H1 (cell line): ENCODE measurements around the gene PRX. TPM values are rescaled to one million over a fixed set of nuclear protein-coding genes. Genes with fewer than 3 reads are reported as not detected.

Source experiments
- CTCF ChIA-PET: fragments of 300-600 bp; sonication (Branson Sonifier 250); formaldehyde crosslinking; loops from one replicate; lab custom pipeline; 2021; ENCODE audit not compliant: partially characterized antibody; lab: Charles Lee
- POLR2A ChIA-PET: fragments of 300-600 bp; sonication (Branson Sonifier 250); formaldehyde crosslinking; loops from one replicate; lab custom pipeline; 2021; ENCODE audit warnings: inconsistent platforms; ENCODE audit not compliant: partially characterized antibody; lab: Charles Lee
- DNase-seq, 2 experiments: peaks; one replicate each; pipeline versions ENCODE4 v3.0.0 to v3.0.0-alpha.2; 2010 to 2022; ENCODE audit warnings: low spot score in 2 of 2, low read depth in 1 of 2, mixed read lengths in 1 of 2
- FAIRE-seq: peaks from 2 replicates; lab custom pipeline; 2011; peaks lifted over from hg19 to GRCh38; lab: Jason Lieb, UNC
- H2AFZ ChIP-seq: 2 replicates; pipeline ENCODE4 v1.8.1; 2012; ENCODE audit warnings: low read length, inconsistent platforms
- H2AK5ac ChIP-seq: 2 replicates; pipeline ENCODE4 v1.6.1; 2013; ENCODE audit warnings: low read depth, low read length
- H2BK120ac ChIP-seq: replicated peaks from 2 replicates; pipeline ENCODE3; 2013; ENCODE audit warnings: low read depth, low read length, inconsistent platforms
- H2BK12ac ChIP-seq: 2 replicates; pipeline ENCODE4 v1.6.1; 2013; ENCODE audit warnings: low read depth, low read length
- H2BK15ac ChIP-seq: 2 replicates; pipeline ENCODE4 v1.6.1; 2013; ENCODE audit warnings: low read length
- H2BK20ac ChIP-seq: 2 replicates; pipeline ENCODE4 v1.6.1; 2013; ENCODE audit warnings: low read length
- H2BK5ac ChIP-seq: 2 replicates; pipeline ENCODE4 v1.6.1; 2013; ENCODE audit warnings: low read depth, low read length
- H3K14ac ChIP-seq: 2 replicates; pipeline ENCODE4 v1.6.1; 2013; ENCODE audit warnings: inconsistent platforms; ENCODE audit not compliant: insufficient read length
- H3K18ac ChIP-seq: 2 replicates; pipeline ENCODE4 v1.6.1; 2013; ENCODE audit warnings: low read length; ENCODE audit errors: extremely low read depth
- H3K23ac ChIP-seq: 2 replicates; pipeline ENCODE4 v1.6.1; 2013; ENCODE audit warnings: inconsistent platforms; ENCODE audit not compliant: insufficient read length
- H3K23me2 ChIP-seq: 2 replicates; pipeline ENCODE4 v1.6.1; 2013; ENCODE audit warnings: low read depth, low read length
- H3K27ac ChIP-seq: 2 replicates; pipeline ENCODE4 v1.6.1; 2011; ENCODE audit warnings: low read depth, low read length, inconsistent platforms
- H3K27me3 ChIP-seq, 4 experiments: replicated peaks in 1 of 4; 1 replicate in 1 of 4; 2 replicates in 3 of 4; pipeline versions ENCODE4 v1.6.1 to v1.8.1; 2011 to 2013; ENCODE audit warnings: low read length in 3 of 4, mild to moderate bottlenecking in 3 of 4, inconsistent platforms in 2 of 4, mixed read lengths in 2 of 4, moderate library complexity in 1 of 4; ENCODE audit not compliant: control insufficient read depth in 3 of 4, insufficient read depth in 3 of 4; ENCODE audit errors: extremely low read depth in 1 of 4
- H3K36me3 ChIP-seq, 4 experiments: 2 replicates each; pipeline versions ENCODE4 v1.6.1 to v1.8.1; 2011 to 2013; ENCODE audit warnings: mild to moderate bottlenecking in 4 of 4, low read length in 3 of 4, moderate library complexity in 2 of 4, control low read depth in 1 of 4, inconsistent platforms in 1 of 4; ENCODE audit not compliant: insufficient read depth in 4 of 4, control insufficient read depth in 2 of 4
- H3K4ac ChIP-seq: replicated peaks from 2 replicates; pipeline ENCODE3; 2013; ENCODE audit warnings: low read length, low read depth, mixed read lengths, inconsistent platforms; ENCODE audit not compliant: insufficient read length
- H3K4me1 ChIP-seq, 4 experiments: replicated peaks in 1 of 4; 1 replicate in 1 of 4; 2 replicates in 3 of 4; pipeline versions ENCODE4 v1.6.1 to v1.8.1; 2011 to 2013; ENCODE audit warnings: low read length in 3 of 4, inconsistent platforms in 2 of 4, mixed read lengths in 1 of 4; ENCODE audit not compliant: insufficient read depth in 4 of 4, control insufficient read depth in 3 of 4
- H3K4me2 ChIP-seq, 2 experiments: 2 replicates each; pipeline versions ENCODE4 v1.6.1 to v1.8.1; 2011 to 2013; ENCODE audit warnings: low read depth in 2 of 2, low read length in 2 of 2, control low read depth in 1 of 2, inconsistent platforms in 1 of 2, mild to moderate bottlenecking in 1 of 2; ENCODE audit not compliant: insufficient read depth in 1 of 2
- H3K4me3 ChIP-seq, 4 experiments: fragments of 200-600, 300-600 bp in 1 of 4; sonication (generic), shearing (Covaris generic), sonication (Bioruptor Twin) in 1 of 4; 2 replicates each; pipeline versions ENCODE4 v1.5.1 to v1.8.1; 2011 to 2016; ENCODE audit warnings: low read length in 4 of 4, low read depth in 3 of 4, control low read depth in 2 of 4, inconsistent platforms in 2 of 4, mild to moderate bottlenecking in 2 of 4, mixed read lengths in 1 of 4, moderate library complexity in 1 of 4; ENCODE audit not compliant: insufficient read depth in 2 of 4; ENCODE audit errors: extremely low read depth in 1 of 4
- H3K56ac ChIP-seq: replicated peaks from 2 replicates; pipeline ENCODE3; 2013; ENCODE audit warnings: low read depth, mild to moderate bottlenecking, mixed read lengths, low read length, inconsistent platforms; ENCODE audit not compliant: insufficient read length
- H3K79me1 ChIP-seq: 2 replicates; pipeline ENCODE4 v1.6.1; 2013; ENCODE audit warnings: low read depth, low read length, control low read depth
- H3K79me2 ChIP-seq, 2 experiments: 2 replicates each; pipeline versions ENCODE4 v1.6.1 to v1.8.1; 2012 to 2013; ENCODE audit warnings: low read length in 2 of 2, mild to moderate bottlenecking in 2 of 2, inconsistent platforms in 1 of 2; ENCODE audit not compliant: insufficient read depth in 2 of 2, control insufficient read depth in 1 of 2
- H3K9ac ChIP-seq, 4 experiments: replicated peaks in 1 of 4; 1 replicate in 1 of 4; 2 replicates in 3 of 4; pipeline versions ENCODE4 v1.6.1 to v1.8.1; 2011 to 2013; ENCODE audit warnings: low read depth in 3 of 4, low read length in 3 of 4, control low read depth in 2 of 4, mild to moderate bottlenecking in 2 of 4, moderate library complexity in 2 of 4, inconsistent platforms in 1 of 4; ENCODE audit errors: extremely low read depth in 1 of 4
- H3K9me3 ChIP-seq, 2 experiments: 2 replicates each; pipeline versions ENCODE4 v1.6.1 to v1.8.1; 2012 to 2013; ENCODE audit warnings: mild to moderate bottlenecking in 2 of 2, moderate library complexity in 2 of 2, control low read depth in 1 of 2, inconsistent platforms in 1 of 2, low read depth in 1 of 2, low read length in 1 of 2, mixed read lengths in 1 of 2; ENCODE audit not compliant: insufficient read depth in 2 of 2
- H4K20me1 ChIP-seq, 2 experiments: replicated peaks in 1 of 2; 2 replicates each; pipeline versions ENCODE3 to v1.8.1; 2011 to 2013; ENCODE audit warnings: inconsistent platforms in 2 of 2, low read length in 2 of 2, mild to moderate bottlenecking in 1 of 2; ENCODE audit not compliant: insufficient read depth in 2 of 2, control insufficient read depth in 1 of 2
- H4K5ac ChIP-seq: 2 replicates; pipeline ENCODE4 v1.6.1; 2013; ENCODE audit warnings: low read length, low read depth, mixed read lengths, inconsistent platforms; ENCODE audit not compliant: insufficient read length
- H4K8ac ChIP-seq: 2 replicates; pipeline ENCODE4 v1.8.0; 2013; ENCODE audit warnings: mild to moderate bottlenecking, moderate library complexity, low read length, inconsistent platforms; ENCODE audit not compliant: insufficient read depth; ENCODE audit errors: extremely low read depth
- H4K91ac ChIP-seq: replicated peaks from 2 replicates; pipeline ENCODE3; 2013; ENCODE audit warnings: low read length, mixed read lengths, inconsistent platforms; ENCODE audit not compliant: insufficient read length
- ASH2L ChIP-seq: fragments of 200-600, 300-600 bp; sonication (generic); IDR thresholded peaks from one replicate; pipeline ENCODE4 v1.7.1; 2017; ENCODE audit warnings: low read length
- ATF3 ChIP-seq: IDR thresholded peaks from 2 replicates; pipeline ENCODE4 v1.6.1; 2011; ENCODE audit warnings: low read depth, mild to moderate bottlenecking, low read length; ENCODE audit not compliant: insufficient read depth
- CEBPB ChIP-seq: IDR thresholded peaks from 2 replicates; pipeline ENCODE4 v1.6.1; 2012; ENCODE audit warnings: low read depth, low read length
- GABPA ChIP-seq: IDR thresholded peaks from 2 replicates; pipeline ENCODE4 v1.6.1; 2011; ENCODE audit warnings: mild to moderate bottlenecking, low read length, moderate library complexity, borderline replicate concordance; ENCODE audit not compliant: insufficient read depth
- HDAC6 ChIP-seq: IDR thresholded peaks from one replicate; pipeline ENCODE4 v1.7.1; 2012; ENCODE audit warnings: low read depth, mild to moderate bottlenecking, inconsistent platforms, low read length, moderate library complexity
- JUND ChIP-seq: IDR thresholded peaks from 2 replicates; pipeline ENCODE4 v1.6.1; 2011; ENCODE audit warnings: mild to moderate bottlenecking, improper control_type of control experiment, low read length
- SP2 ChIP-seq: IDR thresholded peaks from 2 replicates; pipeline ENCODE4 v1.6.1; 2012; ENCODE audit warnings: mild to moderate bottlenecking, low read length, inconsistent platforms
- SUZ12 ChIP-seq: fragments of 200-600 bp; sonication (generic); IDR thresholded peaks from 2 replicates; pipeline ENCODE4 v1.6.1; 2012; ENCODE audit warnings: mild to moderate bottlenecking, inconsistent platforms, low read length, moderate library complexity, mixed read lengths
- TAF7 ChIP-seq: optimal IDR thresholded peaks from 2 replicates; pipeline ENCODE3; 2011; ENCODE audit warnings: low read depth, mild to moderate bottlenecking, inconsistent platforms, low read length, moderate library complexity, borderline replicate concordance
- WGBS, 2 experiments: shearing (Covaris generic) in 1 of 2; methylation state at CpG; one replicate each; pipeline versions ENCODE4 v1.1.6 to v1.1.7; 2013 to 2015; ENCODE audit warnings: low lambda C conversion rate in 2 of 2, mixed read lengths in 2 of 2, inconsistent platforms in 1 of 2, low coverage in 1 of 2, missing lambda C conversion rate in 1 of 2; ENCODE audit not compliant: insufficient replicate concordance in 2 of 2, insufficient coverage in 1 of 2, insufficient read length in 1 of 2; ENCODE audit errors: extremely low coverage in 1 of 2, missing lambda C conversion rate in 1 of 2; 5-methylcytosine and 5-hydroxymethylcytosine counted together
- polyA plus RNA-seq, 7 experiments: library from polyadenylated mRNA; depleted of rRNA in 3 of 7; stranded (reverse) in 5 of 7; unstranded in 2 of 7; fragments of >200 nt in 5 of 7; fragments of 200-250 nt in 2 of 7; gene quantifications; 1 replicate in 5 of 7; 2 replicates in 1 of 7; 4 replicates in 1 of 7; pipeline versions ENCODE4 v1.2.1 to v1.2.3, GENCODE V29; 2011 to 2013; ENCODE audit warnings: missing spikeins in 2 of 7, mixed read lengths in 2 of 7
- total RNA-seq: library from RNA; stranded (reverse); fragmentation: NEBNext Ultra II Directional; extraction: Animal tissue kit (Norgen Biotek cat#: 25700); gene quantifications from 2 replicates; pipeline ENCODE4 v1.2.1, GENCODE V29; 2021
- TF ChIP-seq, protein P1 (sequence below), 3 experiments: IDR thresholded peaks; 1 replicate in 2 of 3; 2 replicates in 1 of 3; pipeline versions ENCODE4 v1.5.1 to v1.6.1; 2011; ENCODE audit warnings: low read length in 3 of 3, mild to moderate bottlenecking in 3 of 3, inconsistent platforms in 2 of 3, low read depth in 1 of 3, moderate library complexity in 1 of 3; ENCODE audit not compliant: insufficient read depth in 1 of 3; ENCODE audit errors: control extremely low read depth in 1 of 3

PRX gene
- total and polyA plus RNA-seq, 2 of the 8 experiments (the other 6 are each of a cell fraction or from before 2014, with no cell fraction given), result 2.8 to 5.8 TPM

DNA sequence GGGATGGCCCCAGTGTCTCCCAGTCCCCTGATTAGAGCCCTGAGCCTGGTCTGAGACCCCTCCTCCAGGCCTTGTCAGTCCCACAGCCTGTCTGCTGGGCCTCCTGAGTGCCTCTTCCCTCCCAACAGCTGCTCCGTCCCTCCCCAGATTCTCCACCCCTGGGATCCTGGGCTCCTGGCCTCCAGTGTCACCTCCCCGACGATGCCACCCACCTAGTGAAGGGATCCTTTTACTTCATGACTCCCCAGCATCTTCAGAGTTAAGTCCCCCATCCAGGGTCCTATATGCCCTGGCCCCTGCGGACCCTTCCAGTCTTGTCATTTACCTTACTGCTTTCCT is 4.4 kb upstream of the PRX start:
- FAIRE-seq, result no peak
- POLR2A ChIA-PET, result interaction anchor here (0.9 to 4.7 kb wide), 5 partner anchors 9 to 28 kb away, joined by 3 to 18 read pairs (median 10); partner anchors contain the start of genes HIPK4 and SERTAD1
- H3K79me1 ChIP-seq, result no peaks in the 10 kb centered on the region

More for the DNA sequence above, 4.4 kb upstream of the PRX start:
- H3K56ac ChIP-seq, result no peak overlapping the region
- no peak overlapping the region for H3K18ac ChIP-seq
- no peak overlapping the region for H2BK5ac ChIP-seq
- H4K5ac ChIP-seq, result no peak overlapping the region
- H2AK5ac ChIP-seq, result no peak overlapping the region
- H2AFZ ChIP-seq, result no peak overlapping the region
- H2BK12ac ChIP-seq, result 0 out of 2 replicates have a peak overlapping the region, but pooled peaks have one; percentile 75
- no peaks in the 10 kb centered on the region; a peak in 1 of 7 replicates for H3K27me3 ChIP-seq
- H3K4me3 ChIP-seq, result no peak overlapping the region
- no peak overlapping the region for H3K23ac ChIP-seq
- H3K36me3 ChIP-seq, result 0 out of 8 replicates have a peak, but pooled peaks cover 0 to 1% (median 0%) of the 10 kb centered on the region in 4 experiments
- no peak for DNase-seq
- no peak for TF ChIP-seq ASH2L
- no peak for TF ChIP-seq CEBPB
- TF ChIP-seq JUND, result no peak
- no peak for TF ChIP-seq SP2
- TF ChIP-seq, protein P1, sequence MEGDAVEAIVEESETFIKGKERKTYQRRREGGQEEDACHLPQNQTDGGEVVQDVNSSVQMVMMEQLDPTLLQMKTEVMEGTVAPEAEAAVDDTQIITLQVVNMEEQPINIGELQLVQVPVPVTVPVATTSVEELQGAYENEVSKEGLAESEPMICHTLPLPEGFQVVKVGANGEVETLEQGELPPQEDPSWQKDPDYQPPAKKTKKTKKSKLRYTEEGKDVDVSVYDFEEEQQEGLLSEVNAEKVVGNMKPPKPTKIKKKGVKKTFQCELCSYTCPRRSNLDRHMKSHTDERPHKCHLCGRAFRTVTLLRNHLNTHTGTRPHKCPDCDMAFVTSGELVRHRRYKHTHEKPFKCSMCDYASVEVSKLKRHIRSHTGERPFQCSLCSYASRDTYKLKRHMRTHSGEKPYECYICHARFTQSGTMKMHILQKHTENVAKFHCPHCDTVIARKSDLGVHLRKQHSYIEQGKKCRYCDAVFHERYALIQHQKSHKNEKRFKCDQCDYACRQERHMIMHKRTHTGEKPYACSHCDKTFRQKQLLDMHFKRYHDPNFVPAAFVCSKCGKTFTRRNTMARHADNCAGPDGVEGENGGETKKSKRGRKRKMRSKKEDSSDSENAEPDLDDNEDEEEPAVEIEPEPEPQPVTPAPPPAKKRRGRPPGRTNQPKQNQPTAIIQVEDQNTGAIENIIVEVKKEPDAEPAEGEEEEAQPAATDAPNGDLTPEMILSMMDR (IDR thresholded peaks at IDR 0.05; ENCODE audit: control extremely low read depth in 1 of 3, insufficient read depth in 1 of 3, low read depth in 1 of 3, low read length in 3 of 3), result no peak
- TF ChIP-seq HDAC6, result no peak
- no peak for TF ChIP-seq TAF7
- no peak for TF ChIP-seq SUZ12
- no peak for TF ChIP-seq ATF3
- TF ChIP-seq GABPA, result no peak
- H3K9me3 ChIP-seq, result no peaks in the 10 kb centered on the region
- no peak overlapping the region for H2BK20ac ChIP-seq
- no peak overlapping the region for H3K4me2 ChIP-seq
- no peak overlapping the region for H3K27ac ChIP-seq
- no peak overlapping the region for H3K4ac ChIP-seq
- no peak overlapping the region for H3K9ac ChIP-seq
- no peak overlapping the region for H3K14ac ChIP-seq
- H3K4me1 ChIP-seq, result peaks cover 4 to 18% (median 9%) of the 10 kb centered on the region in 4 experiments
- no peak overlapping the region for H4K8ac ChIP-seq
- no peak overlapping the region for H4K91ac ChIP-seq
- H2BK120ac ChIP-seq, result no peak overlapping the region
- peak overlapping the region; percentile 72; the same call in 1 of the 2 replicates for H2BK15ac ChIP-seq
- H3K23me2 ChIP-seq, result peaks cover 3% of the 10 kb centered on the region; the same call in 1 of the 2 replicates
- H4K20me1 ChIP-seq, result no peaks in the 10 kb centered on the region
- H3K79me2 ChIP-seq, result no peaks in the 10 kb centered on the region
- 83% methylated on average over 4 of the region's 4 CpGs; no CpG with 5 or more reads in 1 of the 2 experiments for WGBS, 2 experiments
- CTCF ChIA-PET, result interaction anchor here (0.7 to 4.4 kb wide), 7 partner anchors 8 to 112 kb away, joined by 3 to 41 read pairs (median 4); no protein-coding TSS in a partner anchor
